Type B pancreatic cell (in vitro differentiated cells): Measurements from ENCODE around the gene ARMC7. TPM values are rescaled to one million over a fixed set of nuclear protein-coding genes. Genes with fewer than 3 reads are reported as not detected.
"Not testable (repeated sequence)": the region's sequence is repeated elsewhere in the genome, so short reads cannot be mapped to it uniquely, and the experiment has no call there.

ENCODE experiments used
- DNase-seq: peaks from one replicate; pipeline ENCODE4 v3.0.0; 2021; ENCODE audit warnings: mixed read lengths; ENCODE audit not compliant: unreplicated experiment; ENCODE audit errors: extremely low spot score
- H3K27ac Mint-ChIP-seq: 2 replicates; pipeline ENCODE4 v1.8.0; 2021; ENCODE audit warnings: mild to moderate bottlenecking, mixed read lengths
- H3K27me3 Mint-ChIP-seq: 2 replicates; pipeline ENCODE4 v1.8.0; 2021; ENCODE audit warnings: mixed read lengths
- H3K36me3 Mint-ChIP-seq: 2 replicates; pipeline ENCODE4 v1.8.0; 2021; ENCODE audit warnings: mixed read lengths
- H3K4me1 Mint-ChIP-seq: one replicate; pipeline ENCODE4 v1.8.0; 2021; ENCODE audit warnings: mixed read lengths; ENCODE audit not compliant: unreplicated experiment
- H3K4me3 Mint-ChIP-seq: 2 replicates; pipeline ENCODE4 v1.8.0; 2021; ENCODE audit warnings: mild to moderate bottlenecking, mixed read lengths
- H3K9me3 Mint-ChIP-seq: 2 replicates; pipeline ENCODE4 v1.8.0; 2021; ENCODE audit warnings: mixed read lengths
- total RNA-seq: library from RNA; stranded (reverse); gene quantifications from 2 replicates; pipeline ENCODE4 v1.2.1, GENCODE V29; 2021; ENCODE audit warnings: low replicate concordance
- TF ChIP-seq, protein P1 (sequence below): fragments of 200-600 bp; sonication (generic); conservative IDR thresholded peaks from 2 replicates; pipeline ENCODE4 v1.5.0; 2021; ENCODE audit warnings: antibody characterized with exemption, mild to moderate bottlenecking

ARMC7 gene
- total RNA-seq, 1 donor from 2014 or later, result 14.0 TPM

DNA sequence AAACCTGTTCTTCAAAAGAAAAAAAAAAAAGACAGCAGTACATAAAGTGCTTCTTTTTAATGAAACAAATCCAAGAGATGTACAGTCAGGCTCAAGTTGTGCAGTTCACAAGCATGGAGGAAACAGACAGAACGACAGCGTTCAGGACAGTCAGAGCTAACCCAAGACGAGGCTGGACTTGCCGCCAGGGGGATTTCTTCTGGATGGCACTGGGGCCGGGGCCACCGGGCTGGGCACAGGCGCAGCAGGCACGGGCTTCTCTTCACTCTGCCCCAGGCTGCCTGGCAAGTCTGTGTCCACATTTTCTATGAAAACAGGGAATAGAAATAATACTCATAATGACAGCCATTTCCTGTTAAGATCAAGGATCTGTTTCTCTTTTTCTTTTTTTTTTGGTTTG, 26.2 kb downstream of the ARMC7 start:
- Mint-ChIP-seq H3K27me3 (no peaks in the 10 kb centered on the region), H3K4me1 (no peaks in the 10 kb centered on the region), H3K36me3 (peaks cover 18% of the 10 kb centered on the region), H3K9me3 (no peaks in the 10 kb centered on the region), H3K4me3 (no peak overlapping the region), H3K27ac (peak overlapping the region; percentile 58)
- no peak for DNase-seq
- TF ChIP-seq, protein P1, sequence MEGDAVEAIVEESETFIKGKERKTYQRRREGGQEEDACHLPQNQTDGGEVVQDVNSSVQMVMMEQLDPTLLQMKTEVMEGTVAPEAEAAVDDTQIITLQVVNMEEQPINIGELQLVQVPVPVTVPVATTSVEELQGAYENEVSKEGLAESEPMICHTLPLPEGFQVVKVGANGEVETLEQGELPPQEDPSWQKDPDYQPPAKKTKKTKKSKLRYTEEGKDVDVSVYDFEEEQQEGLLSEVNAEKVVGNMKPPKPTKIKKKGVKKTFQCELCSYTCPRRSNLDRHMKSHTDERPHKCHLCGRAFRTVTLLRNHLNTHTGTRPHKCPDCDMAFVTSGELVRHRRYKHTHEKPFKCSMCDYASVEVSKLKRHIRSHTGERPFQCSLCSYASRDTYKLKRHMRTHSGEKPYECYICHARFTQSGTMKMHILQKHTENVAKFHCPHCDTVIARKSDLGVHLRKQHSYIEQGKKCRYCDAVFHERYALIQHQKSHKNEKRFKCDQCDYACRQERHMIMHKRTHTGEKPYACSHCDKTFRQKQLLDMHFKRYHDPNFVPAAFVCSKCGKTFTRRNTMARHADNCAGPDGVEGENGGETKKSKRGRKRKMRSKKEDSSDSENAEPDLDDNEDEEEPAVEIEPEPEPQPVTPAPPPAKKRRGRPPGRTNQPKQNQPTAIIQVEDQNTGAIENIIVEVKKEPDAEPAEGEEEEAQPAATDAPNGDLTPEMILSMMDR, result no peak

DNA sequence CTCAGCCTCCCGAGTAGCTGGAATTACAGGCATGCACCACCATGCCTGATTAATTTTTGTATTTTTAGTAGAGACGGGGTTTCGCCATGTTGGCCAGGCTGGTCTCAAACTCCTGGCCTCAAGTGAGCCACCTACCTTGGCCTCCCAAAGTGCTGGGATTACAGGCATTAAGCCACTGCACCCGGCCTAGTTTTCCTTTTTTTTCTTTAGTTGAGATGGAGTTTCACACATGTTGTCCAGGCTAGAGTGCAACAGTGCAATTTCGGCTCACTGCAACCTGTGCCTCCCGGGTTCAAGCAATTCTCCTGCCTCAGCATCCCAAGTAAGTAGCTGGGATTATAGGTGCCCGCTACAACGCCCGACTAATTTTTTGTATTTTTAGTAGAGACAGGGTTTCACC, 28.0 kb downstream of the ARMC7 start:
- H3K4me1 Mint-ChIP-seq, result not testable (repeated sequence)

DNA sequence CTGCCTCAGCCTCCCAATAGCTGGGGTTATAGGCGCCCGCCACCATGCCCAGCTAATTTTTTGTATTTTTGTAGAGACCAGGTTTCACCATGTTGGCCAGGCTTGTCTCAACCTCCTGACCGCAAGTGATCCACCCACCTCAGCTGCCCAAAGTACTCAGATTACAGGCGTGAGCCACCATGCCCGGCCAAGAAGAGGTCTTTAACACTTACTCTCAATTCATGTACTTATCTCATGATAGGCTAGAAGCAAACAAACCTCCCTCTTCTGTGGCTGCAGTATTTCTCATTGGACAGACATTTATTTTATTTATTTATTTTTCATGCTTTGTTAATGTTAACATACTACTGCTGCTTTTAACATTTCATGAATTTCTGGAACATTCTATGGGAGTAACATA, 28.8 kb downstream of the ARMC7 start:
- Mint-ChIP-seq H3K27ac (peak overlapping the region; percentile 8), H3K4me3 (no peak overlapping the region), H3K36me3 (peaks cover 18% of the 10 kb centered on the region), H3K27me3 (no peaks in the 10 kb centered on the region), H3K4me1 (no peaks in the 10 kb centered on the region), H3K9me3 (no peaks in the 10 kb centered on the region)
- DNase-seq, result no peak
- TF ChIP-seq, protein P1, result no peak

More for the DNA sequence above, 28.0 kb downstream of the ARMC7 start:
- H3K27ac Mint-ChIP-seq, H3K9me3 Mint-ChIP-seq, H3K27me3 Mint-ChIP-seq, H3K4me3 Mint-ChIP-seq, DNase-seq: not testable (repeated sequence)
- peaks cover 18% of the 10 kb centered on the region for H3K36me3 Mint-ChIP-seq

DNA sequence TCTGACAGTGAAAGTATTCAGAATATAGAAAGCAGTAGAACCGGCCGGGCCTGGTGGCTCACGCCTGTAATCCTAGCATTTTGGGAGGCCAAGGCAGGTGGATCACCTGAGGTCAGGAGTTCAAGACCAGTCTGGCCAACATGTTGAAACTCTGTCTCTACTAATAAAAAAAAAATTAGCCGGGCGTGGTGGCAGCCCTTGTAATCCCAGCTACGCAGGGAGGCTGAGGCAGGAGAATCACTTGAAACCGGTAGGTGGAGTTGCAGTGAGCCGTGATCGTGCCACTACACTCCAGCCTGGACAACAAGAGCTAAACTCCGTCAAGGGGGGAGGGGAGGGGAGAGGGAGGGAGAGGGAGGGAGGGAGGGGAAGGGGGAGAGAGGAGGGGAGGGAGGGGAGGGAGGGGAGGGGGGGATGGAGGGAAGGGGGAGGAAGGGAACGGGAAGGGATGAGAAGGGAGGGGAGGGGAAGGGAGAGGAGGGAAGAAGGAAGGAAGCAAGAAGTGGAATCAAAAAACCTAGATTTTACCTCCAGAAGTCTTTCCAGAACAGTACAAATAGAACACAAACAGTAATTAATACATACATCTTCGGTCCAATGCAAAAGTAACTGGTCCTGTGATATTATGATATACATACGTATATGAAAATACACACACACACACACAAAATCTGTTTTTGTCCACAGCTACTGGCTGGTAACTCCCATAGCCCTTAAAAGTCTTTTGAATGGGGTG, 32.6 kb downstream of the ARMC7 start:
- no peak for DNase-seq
- Mint-ChIP-seq H3K9me3 (no peaks in the 10 kb centered on the region), H3K27me3 (no peaks in the 10 kb centered on the region), H3K36me3 (peaks cover 21% of the 10 kb centered on the region), H3K4me1 (no peaks in the 10 kb centered on the region), H3K27ac (no peak overlapping the region), H3K4me3 (no peak overlapping the region)
- TF ChIP-seq, protein P1, result no peak

DNA sequence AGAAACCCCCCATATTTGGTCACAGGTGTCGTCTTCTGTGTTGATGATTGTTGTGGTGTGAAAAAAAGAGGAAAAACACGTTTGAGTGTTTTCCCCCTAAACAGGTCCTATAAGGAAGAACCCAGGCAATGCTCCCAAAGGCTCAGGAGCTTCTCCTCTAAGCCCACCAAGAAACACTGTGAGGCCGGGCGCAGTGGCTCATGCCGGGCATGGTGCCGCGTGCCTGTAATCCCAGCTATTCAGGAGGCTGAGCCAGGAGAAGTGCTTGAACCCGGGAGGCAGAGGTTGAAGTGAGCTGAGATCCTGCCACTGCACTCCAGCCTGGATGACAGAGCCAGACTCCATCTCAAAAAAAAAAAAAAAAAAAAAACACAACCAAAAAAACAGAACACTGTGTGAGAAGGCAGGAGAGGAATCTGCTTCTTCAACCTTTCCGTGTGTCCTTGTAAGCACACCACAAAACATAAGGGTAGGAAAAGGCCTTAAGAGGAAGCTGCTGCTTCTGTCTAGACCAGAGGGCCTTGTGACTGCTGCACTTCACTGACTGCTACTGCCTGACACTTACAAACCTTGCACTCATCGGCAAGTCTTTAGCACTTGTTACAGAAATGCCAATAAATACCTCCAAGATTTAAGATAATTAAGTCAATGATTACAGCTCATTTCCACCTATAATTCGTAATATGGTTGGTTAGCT, 35.2 kb downstream of the ARMC7 start:
- Mint-ChIP-seq H3K27me3 (no peaks in the 10 kb centered on the region), H3K27ac (no peak overlapping the region), H3K4me1 (peaks cover 8% of the 10 kb centered on the region), H3K36me3 (peaks cover 28% of the 10 kb centered on the region), H3K4me3 (no peak overlapping the region), H3K9me3 (no peaks in the 10 kb centered on the region)
- TF ChIP-seq, protein P1, result no peak
- DNase-seq, result no peak

DNA sequence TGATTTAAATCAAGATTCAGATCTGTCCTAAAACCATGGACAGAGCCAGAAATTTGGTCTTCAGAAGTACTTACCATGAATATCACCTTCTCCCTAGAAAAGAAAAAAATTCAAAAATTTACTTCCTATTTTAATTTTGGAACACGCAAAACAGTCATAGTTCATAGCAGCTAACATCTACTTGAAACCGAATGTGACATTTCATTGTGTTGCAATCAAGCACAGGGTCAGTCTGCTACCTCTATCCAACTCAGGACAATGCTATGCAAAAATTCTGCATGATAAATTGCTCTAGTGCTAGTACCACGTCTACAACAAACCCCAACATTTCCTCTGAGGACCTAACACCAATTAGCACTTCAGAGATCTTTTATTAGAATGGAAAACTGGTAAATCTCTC, 36.8 kb downstream of the ARMC7 start:
- Mint-ChIP-seq H3K36me3 (peaks cover 25% of the 10 kb centered on the region), H3K27ac (no peak overlapping the region), H3K9me3 (no peaks in the 10 kb centered on the region), H3K27me3 (no peaks in the 10 kb centered on the region), H3K4me3 (no peak overlapping the region), H3K4me1 (peaks cover 8% of the 10 kb centered on the region)
- DNase-seq, result no peak
- TF ChIP-seq, protein P1, result no peak
